Skeletal muscle cell (primary cell): Measurements from ENCODE around the gene CALM1.

Experiments
- DNase-seq: peaks from one replicate; pipeline ENCODE4 v3.0.0-alpha.2; 2010; ENCODE audit warnings: low read depth
- H3K4me3 ChIP-seq: 2 replicates; pipeline ENCODE4 v1.5.1; 2011; ENCODE audit warnings: low read depth, mild to moderate bottlenecking, control low read depth, low read length, moderate library complexity

Gene CALM1

GRCh38 chr14:90454041-90455000 is 57.5 kb downstream of the CALM1 start:
- peak overlapping the region; percentile 31 for H3K4me3 ChIP-seq
- peak; percentile 23 for DNase-seq

DNA sequence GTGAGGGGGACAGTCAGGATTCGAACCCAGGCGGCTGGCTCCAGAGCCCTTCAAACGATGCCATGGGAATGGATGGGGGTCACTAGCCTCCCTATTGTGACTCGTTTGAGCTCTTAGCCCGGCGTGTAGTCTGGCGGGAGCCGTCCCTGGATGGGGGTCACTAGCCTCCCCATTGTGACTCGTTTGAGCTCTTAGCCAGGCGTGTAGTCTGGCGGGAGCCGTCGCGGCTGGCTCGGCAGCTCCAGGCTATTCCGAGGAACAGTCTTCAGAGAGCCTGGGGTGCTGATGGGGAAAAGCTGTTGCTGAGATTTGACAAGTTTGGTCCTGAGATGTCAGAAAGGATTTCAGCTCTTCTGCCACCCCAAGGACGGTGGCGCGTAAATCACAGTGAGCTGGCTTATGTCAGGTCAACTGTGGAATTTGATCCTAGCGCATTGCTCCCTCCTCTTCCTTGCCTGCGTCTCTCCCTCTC is 58.3 kb downstream of the CALM1 start:
- no peak for DNase-seq
- no peak overlapping the region for H3K4me3 ChIP-seq

DNA sequence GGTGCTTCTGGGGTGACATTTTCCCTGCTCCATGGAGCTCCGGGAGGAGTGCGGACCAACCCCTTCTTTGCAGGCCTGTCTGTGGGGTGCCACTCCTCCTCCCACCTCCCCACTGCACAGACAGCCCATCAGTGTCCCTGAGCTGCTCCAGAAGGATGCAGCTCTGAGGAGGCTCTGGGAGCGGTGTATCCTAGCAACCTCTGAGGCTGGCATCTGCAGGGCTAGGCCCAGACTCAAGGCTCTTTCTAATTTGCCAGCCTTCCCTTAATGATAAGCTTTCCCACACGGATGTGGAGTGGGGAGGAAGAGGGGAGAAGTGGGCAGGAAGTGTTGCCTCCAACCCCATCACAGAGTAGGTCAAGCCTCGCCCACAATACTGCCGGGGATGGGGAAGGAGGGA is 59.7 kb downstream of the CALM1 start:
- no peak for DNase-seq
- H3K4me3 ChIP-seq, result no peak overlapping the region

DNA sequence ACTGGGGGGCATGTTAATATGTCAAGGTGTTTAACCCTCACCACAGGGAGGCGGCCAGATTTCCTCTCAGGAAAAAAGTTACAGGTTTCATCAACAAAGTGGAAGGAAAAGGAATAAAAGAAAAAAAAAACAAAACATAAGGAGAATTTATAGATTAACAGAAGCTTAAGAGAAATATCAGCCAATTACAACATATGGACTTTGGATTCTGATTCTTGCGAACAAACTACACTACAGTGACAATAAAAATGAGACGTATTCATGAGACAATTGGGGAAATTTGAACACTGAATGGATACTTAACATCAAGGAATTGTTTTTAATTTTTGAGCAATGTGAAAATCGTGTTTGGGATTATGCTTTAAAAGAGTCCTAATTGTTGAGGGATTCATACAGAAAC is 60.4 kb downstream of the CALM1 start:
- no peak for DNase-seq
- H3K4me3 ChIP-seq, result no peak overlapping the region
